HepG2 (cell line): Measurements from ENCODE around the gene COPS9. TPM values are rescaled to one million over a fixed set of nuclear protein-coding genes. Genes with fewer than 3 reads are reported as not detected.

Source experiments
- ATAC-seq: fragments of 200-7000 bp; cut with Tn5 transposase; 3 replicates; pipeline ENCODE4 v1.9.1; 2020; ENCODE audit warnings: mild to moderate bottlenecking, moderate library complexity
- BruUV-seq: library from RNA; stranded (reverse); fragments of 400-500 nt; replicated peaks from 2 replicates; lab custom pipeline; 2021; lab: Mats Ljungman, UMichigan
- CTCF ChIA-PET: fragments of 300-600 bp; formaldehyde crosslinking; extraction: SDS; loops from one replicate; lab custom pipeline; 2021; ENCODE audit warnings: low total read pairs, inconsistent platforms, low intra/inter-chr PET ratio; lab: Yijun Ruan, JAX
- POLR2A ChIA-PET: fragments of 350-600 bp; sonication (Branson Sonifier 250); formaldehyde crosslinking; loops from one replicate; lab custom pipeline; 2020; ENCODE audit warnings: antibody characterized with exemption, inconsistent platforms; lab: Yijun Ruan, JAX
- DNase-seq: peaks from one replicate; pipeline ENCODE4 v3.0.0-alpha.2; 2015; ENCODE audit warnings: low spot score
- FAIRE-seq: peaks from 3 replicates; lab custom pipeline; 2011; peaks lifted over from hg19 to GRCh38; lab: Jason Lieb, UNC
- H2AFZ ChIP-seq: one replicate; pipeline ENCODE4 v1.6.1; 2011; ENCODE audit warnings: low read length, inconsistent platforms
- H3K27ac ChIP-seq: fragments of 300-600 bp; 3 replicates; pipeline ENCODE4 v1.8.0; 2011; ENCODE audit warnings: mixed run types, mild to moderate bottlenecking, mixed read lengths, low read length, inconsistent platforms; ENCODE audit not compliant: insufficient read depth; ENCODE audit errors: extremely low read length
- H3K27me3 ChIP-seq, 2 experiments: fragments of 200-600 bp in 1 of 2; 2 replicates in 1 of 2; 3 replicates in 1 of 2; pipeline versions ENCODE4 v1.6.0 to v1.8.0; 2011; ENCODE audit warnings: low read length in 2 of 2, mild to moderate bottlenecking in 2 of 2, moderate library complexity in 2 of 2, inconsistent platforms in 1 of 2; ENCODE audit not compliant: insufficient read depth in 2 of 2, control insufficient read depth in 1 of 2
- H3K36me3 ChIP-seq, 2 experiments: fragments of 200-600 bp in 1 of 2; replicated peaks in 1 of 2; 2 replicates in 1 of 2; 3 replicates in 1 of 2; pipeline versions ENCODE4 v1.5.1 to v1.8.0; 2011; ENCODE audit warnings: low read length in 2 of 2, inconsistent platforms in 1 of 2; ENCODE audit not compliant: insufficient read depth in 2 of 2, control insufficient read depth in 1 of 2
- H3K4me1 ChIP-seq: 2 replicates; pipeline ENCODE4 v1.5.1; 2012; ENCODE audit warnings: low read length, inconsistent platforms; ENCODE audit not compliant: insufficient read depth
- H3K4me2 ChIP-seq: 2 replicates; pipeline ENCODE4 v1.6.0; 2011; ENCODE audit warnings: low read depth, low read length, inconsistent platforms
- H3K4me3 ChIP-seq, 3 experiments: fragments of 200-600 bp in 1 of 3; sonication (generic), shearing (Covaris generic) in 1 of 3; replicated peaks in 1 of 3; 2 replicates each; pipeline ENCODE4 v1.5.1; 2011 to 2016; ENCODE audit warnings: low read length in 3 of 3, inconsistent platforms in 2 of 3, low read depth in 2 of 3, mild to moderate bottlenecking in 2 of 3, control low read depth in 1 of 3, mixed read lengths in 1 of 3; ENCODE audit not compliant: insufficient read depth in 1 of 3
- H3K79me2 ChIP-seq: one replicate; pipeline ENCODE4 v1.6.1; 2011; ENCODE audit warnings: low read length, inconsistent platforms; ENCODE audit not compliant: insufficient read depth
- H3K9ac ChIP-seq: 2 replicates; pipeline ENCODE4 v1.6.0; 2011; ENCODE audit warnings: mild to moderate bottlenecking, low read depth, low read length, inconsistent platforms; ENCODE audit not compliant: insufficient read depth
- H3K9me3 ChIP-seq: 2 replicates; pipeline ENCODE4 v1.5.1; 2012; ENCODE audit warnings: mild to moderate bottlenecking, low read length
- H4K20me1 ChIP-seq: 2 replicates; pipeline ENCODE4 v1.6.0; 2011; ENCODE audit warnings: inconsistent platforms, mild to moderate bottlenecking, low read length, moderate library complexity; ENCODE audit not compliant: insufficient read depth
- EZH2 ChIP-seq: conservative IDR thresholded peaks from 2 replicates; pipeline ENCODE4 v1.6.1; 2012; ENCODE audit warnings: mild to moderate bottlenecking, low read depth, low read length, moderate library complexity
- SSRP1 ChIP-seq: IDR thresholded peaks from 2 replicates; pipeline ENCODE4 v1.6.1; 2016; ENCODE audit warnings: control low read depth
- ZNF644 ChIP-seq: IDR thresholded peaks from 2 replicates; pipeline ENCODE4 v1.6.1; 2016; ENCODE audit warnings: low read depth
- WGBS: methylation state at CpG from one replicate; pipeline ENCODE4 v1.1.6; 2017; ENCODE audit warnings: low lambda C conversion rate; 5-methylcytosine and 5-hydroxymethylcytosine counted together
- in situ Hi-C: cut with HindIII; loops from 2 replicates; pipeline ENCODE4 v1.10.0; 2017; ENCODE audit warnings: low pct_unique_long_range_greater_than_20kb; ENCODE audit not compliant: extremely low pct_ligation_motif_present
- intact Hi-C: fragments of 100-400 bp; cut with micrococcal nuclease; formaldehyde crosslinking; loops from one replicate; pipeline ENCODE4 v1.10.0; 2022; ENCODE audit not compliant: unreplicated experiment
- polyA plus RNA-seq, 8 experiments: library from polyadenylated mRNA; depleted of rRNA in 3 of 8; stranded (reverse) in 7 of 8; unstranded in 1 of 8; fragments of >200 nt; fragmentation: Illumina TruSeq in 4 of 8; extraction: Trizol in 4 of 8; gene quantifications; 2 replicates each; pipeline versions ENCODE4 v1.2.1 to v1.2.3, GENCODE V29; 2011 to 2016; ENCODE audit warnings: low read depth in 4 of 8, missing spikeins in 1 of 8, mixed read lengths in 1 of 8; ENCODE audit not compliant: insufficient read depth in 1 of 8
- total RNA-seq, 5 experiments: library from RNA; depleted of rRNA; stranded (reverse); fragments of >200 nt; fragmentation: Illumina TruSeq; extraction: Trizol; gene quantifications; 2 replicates each; pipeline ENCODE4 v1.2.3, GENCODE V29; 2016; ENCODE audit warnings: low read depth in 1 of 5
- TF ChIP-seq, protein P1 (sequence below): sonication (generic); formaldehyde crosslinking; IDR thresholded peaks from 2 replicates; pipeline ENCODE4 v1.5.0; 2020; ENCODE audit warnings: mild to moderate bottlenecking, missing genetic modification reagents, borderline replicate concordance
- TF ChIP-seq, protein P2 (sequence below): sonication (generic); formaldehyde crosslinking; IDR thresholded peaks from 2 replicates; pipeline ENCODE4 v1.8.0; 2022; ENCODE audit warnings: low read depth, missing genetic modification reagents

Gene COPS9
- total and polyA plus RNA-seq, 2 of the 13 experiments (the other 11 are each of a cell fraction or from before 2014, with no cell fraction given) = 180 to 247 TPM

- in situ Hi-C loops = no loop called here
- FAIRE-seq (no peak), DNase-seq (no peak), ATAC-seq (no peak)
- no peaks in the 10 kb centered on the region for H3K79me2 ChIP-seq
- H3K27ac ChIP-seq = no peak overlapping the region
- POLR2A ChIA-PET = no interaction called here
- no peak overlapping the region for H3K9ac ChIP-seq
- H3K36me3 ChIP-seq = no peaks in the 10 kb centered on the region
- peak; percentile 77 for TF ChIP-seq EZH2
- no peak for TF ChIP-seq SSRP1
- TF ChIP-seq ZNF644 (CRISPR knock-in tag) = no peak
- TF ChIP-seq, protein P1, sequence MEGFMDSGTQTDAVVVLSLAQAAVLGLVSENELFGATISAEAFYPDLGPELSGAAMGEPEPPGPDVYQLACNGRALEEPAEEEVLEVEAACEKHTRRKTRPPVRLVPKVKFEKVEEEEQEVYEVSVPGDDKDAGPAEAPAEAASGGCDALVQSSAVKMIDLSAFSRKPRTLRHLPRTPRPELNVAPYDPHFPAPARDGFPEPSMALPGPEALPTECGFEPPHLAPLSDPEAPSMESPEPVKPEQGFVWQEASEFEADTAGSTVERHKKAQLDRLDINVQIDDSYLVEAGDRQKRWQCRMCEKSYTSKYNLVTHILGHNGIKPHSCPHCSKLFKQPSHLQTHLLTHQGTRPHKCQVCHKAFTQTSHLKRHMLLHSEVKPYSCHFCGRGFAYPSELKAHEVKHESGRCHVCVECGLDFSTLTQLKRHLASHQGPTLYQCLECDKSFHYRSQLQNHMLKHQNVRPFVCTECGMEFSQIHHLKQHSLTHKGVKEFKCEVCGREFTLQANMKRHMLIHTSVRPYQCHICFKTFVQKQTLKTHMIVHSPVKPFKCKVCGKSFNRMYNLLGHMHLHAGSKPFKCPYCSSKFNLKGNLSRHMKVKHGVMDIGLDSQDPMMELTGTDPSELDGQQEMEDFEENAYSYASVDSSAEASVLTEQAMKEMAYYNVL (CRISPR knock-in tag) = no peak
- TF ChIP-seq, protein P2, sequence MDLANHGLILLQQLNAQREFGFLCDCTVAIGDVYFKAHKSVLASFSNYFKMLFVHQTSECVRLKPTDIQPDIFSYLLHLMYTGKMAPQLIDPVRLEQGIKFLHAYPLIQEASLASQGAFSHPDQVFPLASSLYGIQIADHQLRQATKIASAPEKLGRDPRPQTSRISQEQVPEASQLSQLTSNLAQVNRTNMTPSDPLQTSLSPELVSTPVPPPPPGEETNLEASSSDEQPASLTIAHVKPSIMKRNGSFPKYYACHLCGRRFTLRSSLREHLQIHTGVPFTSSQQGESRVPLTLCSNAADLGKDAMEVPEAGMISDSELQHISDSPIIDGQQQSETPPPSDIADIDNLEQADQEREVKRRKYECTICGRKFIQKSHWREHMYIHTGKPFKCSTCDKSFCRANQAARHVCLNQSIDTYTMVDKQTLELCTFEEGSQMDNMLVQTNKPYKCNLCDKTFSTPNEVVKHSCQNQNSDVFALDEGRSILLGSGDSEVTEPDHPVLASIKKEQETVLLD (CRISPR knock-in tag) = no peak
- H3K4me3 ChIP-seq = no peak overlapping the region
- H3K4me1 ChIP-seq = no peaks in the 10 kb centered on the region
- no peaks in the 10 kb centered on the region for H3K9me3 ChIP-seq
- H2AFZ ChIP-seq = no peak overlapping the region
- 11% methylated on average over 29 of the region's 43 CpGs for WGBS
- no peak overlapping the region for H3K4me2 ChIP-seq
- intact Hi-C loops = no loop called here
- peaks cover 8 to 50% of the 10 kb centered on the region in 2 experiments; a peak in 4 of 5 replicates for H3K27me3 ChIP-seq
- CTCF ChIA-PET = no interaction called here
- no peaks in the 10 kb centered on the region for H4K20me1 ChIP-seq
- BruUV-seq = no TSS peak
These were observed 40.3 kb downstream of the COPS9 start for GRCh38 chr2:240095556-240096523.
